Esophagus squamous epithelium (tissue), 5 donors: ENCODE results near the gene FAM216A. TPM values are rescaled to one million over a fixed set of nuclear protein-coding genes. Genes with fewer than 3 reads are reported as not detected.

ENCODE experiments used
- DNase-seq: peaks from one replicate; lab custom pipeline; 2025; lab: John Stamatoyannopoulos, UW
- H3K27ac ChIP-seq, 4 donors: fragments of 200-600 bp; sonication (generic); one replicate each; pipeline ENCODE4 v1.5.1; 2016 to 2019; ENCODE audit warnings: mild to moderate bottlenecking in 1 of 4
- H3K27me3 ChIP-seq, 4 donors: fragments of 200-600 bp; sonication (generic); 1 replicate in 3 of 4; 2 replicates in 1 of 4; pipeline versions ENCODE4 v1.5.1 to v1.6.0; 2017 to 2021; ENCODE audit warnings: antibody characterized with exemption in 1 of 4
- H3K36me3 ChIP-seq, 3 donors: fragments of 200-600 bp; sonication (generic); one replicate each; pipeline ENCODE4 v1.5.1; 2016 to 2019
- H3K4me1 ChIP-seq, 3 donors: fragments of 200-600 bp; sonication (generic); one replicate each; pipeline ENCODE4 v1.5.1; 2017 to 2019
- H3K4me3 ChIP-seq, 4 donors: fragments of 200-600 bp; sonication (generic); 1 replicate in 3 of 4; 2 replicates in 1 of 4; pipeline ENCODE4 v1.5.1; 2016 to 2019; ENCODE audit warnings: mild to moderate bottlenecking in 2 of 4, moderate library complexity in 1 of 4
- H3K9me3 ChIP-seq, 3 donors: fragments of 200-600 bp; sonication (generic); one replicate each; pipeline ENCODE4 v1.5.1; 2016 to 2019
- CTCF ChIP-seq, 6 experiments: fragments of 450-650 bp in 4 of 6; fragments of 200-600 bp in 2 of 6; sonication (generic) in 2 of 6; IDR thresholded peaks; one replicate each; pipeline ENCODE4 v1.5.1; 2016 to 2019; ENCODE audit warnings: antibody characterized with exemption in 6 of 6, mild to moderate bottlenecking in 4 of 6, moderate library complexity in 4 of 6
- POLR2A ChIP-seq, 4 donors: fragments of 450-650 bp; IDR thresholded peaks; one replicate each; pipeline ENCODE4 v1.6.1; 2017; ENCODE audit warnings: antibody characterized with exemption in 4 of 4, mild to moderate bottlenecking in 4 of 4, moderate library complexity in 3 of 4
- WGBS, 2 donors: methylation state at CpG; one replicate each; pipeline ENCODE4 v1.1.5; 2018; 5-methylcytosine and 5-hydroxymethylcytosine counted together
- intact Hi-C: fragments of 100-400 bp; cut with DNase I; formaldehyde crosslinking; loops from one replicate; pipeline ENCODE4 v1.15.0; 2022
- small RNA-seq, 4 donors: library from RNA; depleted of rRNA; stranded (forward); fragments of <200 nt; gene quantifications; one replicate each; pipeline ENCODE3, GENCODE V24; 2016
- total RNA-seq, 4 donors: library from RNA; depleted of rRNA; stranded (reverse); fragments of >200 nt; gene quantifications; one replicate each; pipeline ENCODE4 v1.1.0, GENCODE V29; 2016
- donor health status: DM: yes; HTN: yes; CAD: no.

The FAM216A gene
- total RNA-seq, 4 donors from 2014 or later = 1.9 to 7.1 (median 3.4) TPM; not detected in 1

GRCh38 chr12:110536834-110537604 lies 68.4 kb downstream of the FAM216A start:
- Histone ChIP-seq H3K27me3 (no peaks in the 10 kb centered on the region), H3K9me3 (no peaks in the 10 kb centered on the region), H3K27ac (peak overlapping the region; percentile 72 to 86 (median 80)), H3K36me3 (peaks cover 0 to 49% (median 5%) of the 10 kb centered on the region in 3 donors), H3K4me1 (peaks cover 21 to 90% (median 45%) of the 10 kb centered on the region in 3 donors), H3K4me3 (peak overlapping the region in 1 of 4 donors; percentile 10)
- no peak for DNase-seq
- intact Hi-C loops = no loop called here
- no peak for TF ChIP-seq CTCF (IDR thresholded peaks at IDR 0.05)
- TF ChIP-seq POLR2A (IDR thresholded peaks at IDR 0.05) = no peak
- WGBS, 2 donors = 54% methylated on average over 4 of the region's 4 CpGs

GRCh38 chr12:110537605-110538409 lies 69.2 kb downstream of the FAM216A start:
- no peak for DNase-seq

GRCh38 chr12:110538869-110539622 lies 70.4 kb downstream of the FAM216A start:
- WGBS, 2 donors = 70 to 75% methylated on average over 5 of the region's 5 CpGs
- Histone ChIP-seq H3K4me3 (no peak overlapping the region), H3K27me3 (no peaks in the 10 kb centered on the region), H3K9me3 (no peaks in the 10 kb centered on the region), H3K4me1 (peaks cover 26 to 90% (median 49%) of the 10 kb centered on the region in 3 donors), H3K36me3 (peaks cover 0 to 45% (median 5%) of the 10 kb centered on the region in 3 donors), H3K27ac (peak overlapping the region; percentile 72 to 86 (median 80))
- intact Hi-C loops = no loop called here
- TF ChIP-seq POLR2A (IDR thresholded peaks at IDR 0.05) (no peak), CTCF (IDR thresholded peaks at IDR 0.05) (peak in 2 of 6 experiments; percentile 18 to 41)
- no peak for DNase-seq

More at GRCh38 chr12:110537605-110538409, 69.2 kb downstream of the FAM216A start:
- Histone ChIP-seq H3K27ac (peak overlapping the region; percentile 72 to 86 (median 80)), H3K36me3 (peaks cover 0 to 49% (median 5%) of the 10 kb centered on the region in 3 donors), H3K4me3 (peak overlapping the region in 1 of 4 donors; percentile 10), H3K4me1 (peaks cover 15 to 90% (median 46%) of the 10 kb centered on the region in 3 donors), H3K27me3 (no peaks in the 10 kb centered on the region), H3K9me3 (no peaks in the 10 kb centered on the region)
- 15 to 72% methylated on average over 5 to 9 of the region's 9 CpGs for WGBS, 2 donors
- TF ChIP-seq POLR2A (IDR thresholded peaks at IDR 0.05) = no peak
- no peak for TF ChIP-seq CTCF (IDR thresholded peaks at IDR 0.05)
- intact Hi-C loops = no loop called here

Small RNA genes lying within 50 kb of the gene (small RNA-seq; reads per million reads assigned to genes)
- 0 reads per million in 4 donors for gene RF00278

Other genes starting within 250 kb of the FAM216A start
- gene ATP2A2, start 187.6 kb upstream of the FAM216A start, total RNA-seq = 100 to 1,000 TPM; 147 to 263 (median 177) TPM
- gene ANAPC7, start 65.1 kb upstream of the FAM216A start, total RNA-seq = 10 to 100 TPM; 67.5 to 78.8 (median 74.4) TPM
- gene ARPC3, start 18.5 kb upstream of the FAM216A start, total RNA-seq = 100 to 1,000 TPM; 439 to 894 (median 711) TPM
- gene GPN3, start 588 bp upstream of the FAM216A start, total RNA-seq = 10 to 100 TPM in 3 of 4 donors, 1 to 10 TPM in 1; 5.5 to 27.1 (median 12.9) TPM
- 100 to 1,000 TPM in 2 of 4 donors, 10 to 100 TPM in 2; 66.9 to 146 (median 110) TPM for gene VPS29, start 33.3 kb downstream of the FAM216A start, total RNA-seq
- under 1 TPM in 3 of 4 donors, not detected in 1; 0.23 to 0.76 (median 0.40) TPM for gene RAD9B, start 33.5 kb downstream of the FAM216A start, total RNA-seq
- gene PPTC7, start 114.5 kb downstream of the FAM216A start, total RNA-seq = 10 to 100 TPM; 14.8 to 30.5 (median 19.2) TPM
- 10 to 100 TPM in 2 of 4 donors, 1 to 10 TPM in 2; 4.4 to 15.6 (median 8.8) TPM for gene TCTN1, start 145.3 kb downstream of the FAM216A start, total RNA-seq
- 1 to 10 TPM; 1.0 to 5.7 (median 1.7) TPM for gene HVCN1, start 220.3 kb downstream of the FAM216A start, total RNA-seq